GM12892 (cell line): ENCODE data around the gene ATP6V0A4.
"Not testable (repeated sequence)": the region's sequence is repeated elsewhere in the genome, so short reads cannot be mapped to it uniquely, and the experiment has no call there.

Experiments
- DNase-seq: peaks from one replicate; pipeline ENCODE4 v3.0.0; 2011; ENCODE audit not compliant: insufficient read length
- FAIRE-seq: peaks from 2 replicates; lab custom pipeline; 2011; peaks lifted over from hg19 to GRCh38; lab: Jason Lieb, UNC
- POLR2A ChIP-seq: IDR thresholded peaks from 2 replicates; pipeline ENCODE4 v1.6.1; 2011; ENCODE audit warnings: low read depth, low read length, control low read depth
- POLR2AphosphoS5 ChIP-seq: IDR thresholded peaks from 2 replicates; pipeline ENCODE4 v1.6.1; 2011; ENCODE audit warnings: low read depth, low read length, control low read depth
- TAF1 ChIP-seq: IDR thresholded peaks from 2 replicates; pipeline ENCODE4 v1.6.1; 2011; ENCODE audit warnings: low read depth, mild to moderate bottlenecking, control low read depth, low read length, borderline replicate concordance

The ATP6V0A4 gene

DNA sequence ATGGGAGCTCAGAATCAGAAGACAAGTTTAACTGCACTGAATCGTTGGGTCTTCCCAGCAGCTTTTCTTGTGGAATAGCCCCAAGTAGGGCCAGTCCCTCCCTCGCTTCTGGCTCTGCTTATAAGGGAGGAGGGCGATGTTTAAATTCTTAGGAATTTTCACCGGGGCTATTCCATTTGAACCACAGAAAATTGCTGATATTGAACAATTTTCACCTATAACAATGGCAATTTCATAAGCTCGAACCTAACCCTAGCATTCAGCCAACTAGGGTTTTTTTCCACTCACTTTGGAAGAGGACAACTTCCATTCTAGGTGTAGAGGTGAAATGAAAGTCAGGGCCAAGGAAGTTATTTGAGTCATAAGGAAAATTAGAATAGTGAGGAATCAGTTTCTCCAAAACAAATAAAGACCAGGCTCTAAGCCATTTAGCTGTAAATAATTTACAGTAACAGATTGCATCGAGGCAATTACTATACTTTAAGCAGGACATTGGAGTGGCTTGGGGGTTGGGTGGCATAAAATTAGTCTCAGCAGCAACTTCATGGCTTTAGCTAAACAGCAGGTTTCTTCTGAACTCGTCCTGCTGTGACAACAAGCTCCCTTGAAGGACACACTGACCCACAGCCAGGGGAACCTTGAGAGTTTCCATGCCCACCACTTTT, 1.5 kb upstream of the ATP6V0A4 start:
- FAIRE-seq (no peak), DNase-seq (no peak)
- no peak for TF ChIP-seq POLR2AphosphoS5
- no peak for TF ChIP-seq TAF1

DNA sequence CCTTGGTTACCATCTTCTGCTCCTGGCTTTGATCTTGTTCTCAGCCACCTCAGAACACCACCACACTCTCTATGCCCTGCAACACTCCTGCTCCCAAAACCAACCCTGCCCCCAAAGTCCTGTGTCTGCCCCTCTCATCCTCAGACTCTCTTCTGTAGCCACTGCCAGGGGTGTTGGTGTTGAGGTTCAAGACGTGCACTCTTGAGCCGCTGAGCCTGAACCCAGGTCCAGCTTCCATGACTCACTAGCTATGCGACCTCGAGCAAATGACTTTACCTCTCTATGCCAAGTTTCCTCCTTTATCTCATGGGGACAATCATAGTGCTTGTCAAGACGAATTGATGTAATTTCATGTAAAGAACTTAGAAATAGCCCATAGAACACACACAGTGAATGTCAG, 840 bp upstream of the ATP6V0A4 start:
- no peak for TF ChIP-seq TAF1
- TF ChIP-seq POLR2AphosphoS5, result no peak
- TF ChIP-seq POLR2A, result no peak
- no peak for FAIRE-seq
- DNase-seq, result no peak

GRCh38 chr7:138797046-138797445, 950 bp downstream of the ATP6V0A4 start:
- FAIRE-seq, DNase-seq: not testable (repeated sequence)

DNA sequence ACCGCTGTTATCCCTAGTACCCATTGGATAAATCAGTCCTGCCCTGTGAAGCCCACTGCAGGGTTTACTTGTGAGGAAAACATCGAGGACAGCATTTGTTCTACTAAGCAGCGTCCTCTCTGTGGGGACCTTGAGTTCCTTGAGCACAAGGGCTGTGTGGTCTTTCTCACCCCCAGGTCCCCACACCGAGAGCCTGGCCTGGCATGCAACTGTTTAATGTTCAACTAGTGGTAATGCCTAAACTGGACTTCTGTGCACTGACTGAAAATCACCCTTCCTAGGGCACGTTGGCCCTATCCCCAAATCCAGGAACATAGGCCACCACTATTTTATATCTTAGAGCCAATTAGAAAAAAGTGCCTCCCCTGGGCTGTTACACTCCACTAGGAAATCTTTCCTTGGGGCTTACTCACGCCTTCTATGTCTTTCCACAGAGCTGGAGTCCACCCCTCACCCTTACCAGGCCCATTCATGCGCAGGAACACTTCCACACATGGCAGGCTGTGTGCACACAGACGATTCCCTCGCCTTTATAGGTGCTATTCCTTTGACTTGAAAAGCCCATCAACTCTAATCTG, 1.9 kb downstream of the ATP6V0A4 start:
- no peak for FAIRE-seq
- TF ChIP-seq POLR2AphosphoS5 (no peak), TAF1 (no peak), POLR2A (no peak)
- no peak for DNase-seq

GRCh38 chr7:138785587-138786437, 12.2 kb downstream of the ATP6V0A4 start:
- FAIRE-seq (no peak), DNase-seq (no peak)
- TF ChIP-seq TAF1 (no peak), POLR2AphosphoS5 (no peak), POLR2A (no peak)

GRCh38 chr7:138784692-138785091, 13.3 kb downstream of the ATP6V0A4 start:
- FAIRE-seq (no peak), DNase-seq (no peak)
- TF ChIP-seq POLR2AphosphoS5 (no peak), POLR2A (no peak), TAF1 (no peak)

GRCh38 chr7:138781004-138781403, 17.0 kb downstream of the ATP6V0A4 start:
- DNase-seq (no peak), FAIRE-seq (no peak)
- no peak for TF ChIP-seq POLR2AphosphoS5

DNA sequence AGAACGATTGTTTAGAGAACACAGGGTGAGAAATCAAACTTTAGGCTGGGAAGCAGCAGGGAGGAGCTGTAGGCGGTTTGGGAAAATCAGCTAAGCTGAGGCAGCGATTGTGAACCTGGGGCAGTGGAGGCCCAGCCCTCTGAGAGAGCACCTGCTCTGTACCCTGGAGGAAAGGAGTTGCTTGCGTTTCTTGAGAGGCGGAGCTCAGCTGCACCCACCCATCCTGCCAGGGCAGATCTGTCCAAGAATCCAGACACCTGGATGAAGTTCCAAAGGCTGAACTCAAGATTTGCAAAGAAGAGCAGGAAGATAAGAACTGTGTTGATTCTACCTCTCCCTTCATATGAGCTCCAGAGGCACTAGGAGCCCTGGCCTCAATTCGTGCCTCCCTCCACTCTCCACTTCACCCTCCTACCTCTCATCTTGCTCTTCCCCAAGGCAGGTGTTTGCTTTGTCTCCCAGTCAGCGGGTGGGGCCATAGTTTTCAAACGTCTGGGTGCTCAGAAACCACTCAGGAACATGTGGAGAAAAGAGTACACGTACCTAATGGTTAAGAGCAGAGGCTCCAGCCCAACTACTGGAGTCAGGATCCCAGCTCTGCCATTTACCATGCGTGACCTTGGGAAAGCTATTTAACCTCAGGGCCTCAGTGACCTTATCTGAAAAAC, 21.7 kb downstream of the ATP6V0A4 start:
- TF ChIP-seq POLR2AphosphoS5, result no peak
- TF ChIP-seq TAF1, result no peak
- TF ChIP-seq POLR2A, result no peak
- FAIRE-seq, result no peak
- no peak for DNase-seq

DNA sequence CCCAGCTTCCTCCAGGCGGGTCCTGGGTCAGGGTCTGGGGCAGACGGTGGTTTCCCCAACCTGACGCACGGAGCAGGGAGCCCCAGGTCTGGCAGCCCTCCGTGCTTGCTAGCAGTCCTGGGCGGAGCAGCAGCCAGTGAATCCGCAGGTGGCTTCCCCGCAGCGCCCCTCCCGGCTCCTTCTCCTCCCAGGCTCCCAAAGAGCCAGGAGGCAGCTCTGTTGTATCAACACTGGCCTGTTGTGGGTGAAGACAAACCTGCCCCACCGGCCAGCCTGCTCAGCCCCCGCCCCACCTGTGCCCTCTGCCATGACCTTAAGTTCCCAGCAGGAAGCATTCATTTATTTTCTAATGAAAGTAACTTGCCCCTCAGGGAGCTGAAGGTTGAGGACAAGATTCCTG, 24.2 kb downstream of the ATP6V0A4 start:
- TF ChIP-seq TAF1 (no peak), POLR2AphosphoS5 (no peak)
- FAIRE-seq (no peak), DNase-seq (no peak)

GRCh38 chr7:138773176-138773575, 24.8 kb downstream of the ATP6V0A4 start:
- DNase-seq (no peak), FAIRE-seq (no peak)
- TF ChIP-seq POLR2A, result no peak

- FAIRE-seq (no peak), DNase-seq (no peak)
- TF ChIP-seq TAF1 (no peak), POLR2AphosphoS5 (no peak), POLR2A (no peak)
Observed at GRCh38 chr7:138770904-138771303, 27.1 kb downstream of the ATP6V0A4 start.

DNA sequence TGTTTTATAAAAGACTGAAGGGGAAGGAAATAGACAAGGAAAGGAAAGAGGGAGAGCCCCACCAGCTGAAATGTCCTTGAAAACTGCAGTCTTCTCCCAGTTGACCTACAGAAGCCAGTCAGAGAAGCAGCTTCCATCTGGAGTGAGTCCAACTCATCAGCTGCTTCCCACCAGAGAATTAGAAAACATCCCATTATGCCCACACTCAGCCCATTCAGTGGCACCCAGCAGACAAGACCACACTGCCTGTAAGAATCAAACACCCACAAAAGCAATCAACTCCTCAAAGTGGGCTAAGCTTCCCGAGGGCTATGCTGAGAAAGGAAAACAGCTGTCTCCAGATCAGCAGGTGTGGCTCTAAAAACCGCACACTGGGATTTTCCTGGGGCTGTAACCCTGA, 29.8 kb downstream of the ATP6V0A4 start:
- FAIRE-seq (no peak), DNase-seq (no peak)

More for the DNA sequence above, 29.8 kb downstream of the ATP6V0A4 start:
- no peak for TF ChIP-seq POLR2AphosphoS5
- no peak for TF ChIP-seq POLR2A
